ENCODE data around the gene TGFB1. TPM values are rescaled to one million over a fixed set of nuclear protein-coding genes. Genes with fewer than 3 reads are reported as not detected.
A peak's percentile ranks its signal among the peaks of the same experiment; 100 is the strongest.

TGFB1 gene
- total RNA-seq, 2 experiments from 2014 or later: 86.2 to 99.0 TPM

DNA sequence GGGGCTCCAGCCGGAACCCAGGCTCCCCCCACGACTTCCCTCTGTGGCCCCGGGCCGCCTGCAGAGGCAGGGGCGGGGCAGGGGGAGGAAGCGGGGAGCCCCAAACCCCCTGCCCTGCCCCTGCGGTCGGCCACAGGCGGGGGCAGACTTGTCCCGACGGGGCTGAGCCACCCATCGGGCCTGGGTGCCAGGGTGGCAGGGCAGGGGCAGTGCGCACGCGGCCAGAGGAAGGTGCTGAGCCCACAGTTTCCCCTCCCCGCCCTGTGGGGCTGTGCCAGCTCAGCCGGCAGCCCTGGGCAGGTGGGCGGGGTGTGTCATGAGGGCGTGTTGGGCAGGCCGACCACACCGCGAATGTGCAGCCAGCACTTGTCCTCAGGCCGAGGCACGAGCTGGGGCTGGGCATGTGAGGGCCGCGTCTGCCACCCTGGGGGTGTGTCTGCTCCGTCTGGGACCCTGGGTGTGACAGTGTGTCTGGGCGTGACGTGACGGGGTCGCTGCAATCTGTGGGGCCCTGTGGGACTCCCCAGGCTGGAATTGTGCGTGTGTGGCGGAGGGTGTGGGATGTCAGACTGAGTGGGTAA lies 26.1 kb downstream of the TGFB1 start:
- H3K27me3 Mint-ChIP-seq: no peaks in the 10 kb centered on the region
- H3K36me3 Mint-ChIP-seq (ENCODE audit: low read depth): peaks cover 46% of the 10 kb centered on the region
- H3K9me3 Mint-ChIP-seq (ENCODE audit: low read depth): no peaks in the 10 kb centered on the region
- intact Hi-C loops (cut with DNase I, micrococcal nuclease): loop anchor here (1.0 to 2.0 kb wide), 5 partner anchors 17 to 103 kb away; partner anchors contain the start of genes BCKDHA (in 1 of the 2), CCDC97 (in 1 of the 2), EXOSC5 (in 1 of the 2) and HNRNPUL1 (in 1 of the 2)
- peak; percentile 93 for DNase-seq
- H3K4me1 Mint-ChIP-seq: peaks cover 55% of the 10 kb centered on the region
- ATAC-seq: peak; percentile 75
- H3K4me3 Mint-ChIP-seq: peak overlapping the region; percentile 63
- peak overlapping the region; percentile 96 for H3K27ac Mint-ChIP-seq
- ChIA-PET POLR2A (interaction anchor here (0.7 to 1.8 kb wide), 5 partner anchors 14 to 64 kb away, joined by 3 to 17 read pairs (median 3); partner anchors contain the start of gene HNRNPUL1), CTCF (interaction anchor here (0.8 to 2.0 kb wide), 6 partner anchors 14 to 123 kb away, joined by 3 to 9 read pairs (median 3); no protein-coding TSS in a partner anchor)

DNA sequence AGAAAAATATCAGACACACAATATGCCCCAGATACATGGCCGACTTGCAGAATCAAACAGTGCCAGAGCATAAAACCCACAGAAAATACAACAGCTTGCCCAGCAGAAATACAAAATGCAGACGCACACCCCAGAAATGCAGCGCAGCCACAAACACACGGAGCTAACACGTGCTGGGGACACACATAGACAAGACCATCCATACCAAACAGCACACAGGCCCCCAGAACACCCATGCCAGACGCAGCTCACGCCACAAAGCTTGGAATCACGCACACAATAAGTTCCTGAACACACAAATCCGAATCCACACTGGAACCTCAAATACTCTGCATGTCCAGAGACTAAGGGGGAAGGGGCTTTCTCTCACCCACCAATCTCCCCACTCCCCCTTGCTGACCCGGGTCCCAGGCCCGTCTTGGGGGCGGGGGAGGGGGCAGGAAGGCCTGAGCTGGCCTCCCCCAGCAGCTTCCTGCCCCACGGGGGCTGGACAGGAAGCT lies 26.6 kb downstream of the TGFB1 start:
- no peaks in the 10 kb centered on the region for H3K9me3 Mint-ChIP-seq (ENCODE audit: low read depth)
- CTCF ChIA-PET: interaction anchor here (0.8 to 2.0 kb wide), 4 partner anchors 19 to 123 kb away, joined by 3 to 9 read pairs (median 4); no protein-coding TSS in a partner anchor
- H3K27ac Mint-ChIP-seq: peak overlapping the region; percentile 92
- ATAC-seq (no peak), DNase-seq (peak; percentile 40)
- peak overlapping the region; percentile 64 for H3K4me3 Mint-ChIP-seq
- H3K36me3 Mint-ChIP-seq (ENCODE audit: low read depth): peaks cover 41% of the 10 kb centered on the region
- POLR2A ChIA-PET: interaction anchor here (0.8 to 1.8 kb wide), 3 partner anchors 21 to 64 kb away, joined by 3 to 17 read pairs (median 6); partner anchors contain the start of gene HNRNPUL1
- peaks cover 53% of the 10 kb centered on the region for H3K4me1 Mint-ChIP-seq
- intact Hi-C loops (cut with DNase I, micrococcal nuclease): loop anchor here in 1 of 2 experiments (1.0 to 2.0 kb wide), 5 partner anchors 17 to 102 kb away; partner anchors contain the start of genes BCKDHA, CCDC97, EXOSC5 and HNRNPUL1
- no peaks in the 10 kb centered on the region for H3K27me3 Mint-ChIP-seq

DNA sequence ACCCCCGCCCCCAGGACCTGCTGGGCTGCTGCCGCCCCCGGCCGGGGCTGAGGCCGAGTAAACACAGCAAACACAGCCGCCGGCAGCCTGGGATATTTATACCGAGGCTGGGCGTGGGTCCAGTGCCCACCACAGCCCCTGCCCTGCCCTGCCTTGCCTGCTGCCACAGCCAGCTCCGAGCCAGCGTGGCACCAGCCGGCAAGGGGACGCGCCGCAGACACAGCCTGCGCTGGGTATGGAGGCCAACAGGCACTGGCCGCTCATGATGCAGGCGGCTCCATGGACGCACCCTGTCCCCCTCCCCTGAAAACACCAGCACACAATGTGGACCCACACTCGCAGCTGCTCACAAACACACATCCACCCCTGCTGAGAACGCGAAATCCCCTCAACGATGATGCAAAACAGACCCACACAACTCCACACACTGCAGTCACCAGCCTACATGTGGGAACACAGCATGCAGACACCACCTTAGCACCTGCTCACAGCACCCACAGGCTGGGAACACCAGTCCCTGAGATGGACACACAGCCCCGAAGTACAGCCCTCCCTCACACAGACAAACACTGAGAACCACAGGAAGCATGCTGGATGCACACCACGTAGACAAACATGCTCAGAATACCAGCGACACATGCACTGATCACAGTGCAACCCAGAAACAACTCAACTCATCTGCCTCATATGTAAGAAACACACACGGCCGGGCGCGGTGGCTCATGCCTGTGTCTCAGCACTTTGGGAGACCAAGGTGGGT lies 27.6 kb downstream of the TGFB1 start:
- no peaks in the 10 kb centered on the region for H3K27me3 Mint-ChIP-seq
- H3K27ac Mint-ChIP-seq: peak overlapping the region; percentile 92
- ChIA-PET POLR2A (no interaction called here), CTCF (interaction anchor here (1.5 kb wide), 1 partner anchor 15 kb away, joined by 4 read pairs; no protein-coding TSS in a partner anchor)
- H3K4me3 Mint-ChIP-seq: peak overlapping the region; percentile 64
- ATAC-seq (peak; percentile 5), DNase-seq (peak; percentile 67)
- H3K9me3 Mint-ChIP-seq (ENCODE audit: low read depth): no peaks in the 10 kb centered on the region
- peaks cover 35% of the 10 kb centered on the region for H3K36me3 Mint-ChIP-seq (ENCODE audit: low read depth)
- peaks cover 48% of the 10 kb centered on the region for H3K4me1 Mint-ChIP-seq
- intact Hi-C loops (cut with DNase I, micrococcal nuclease): loop anchor here in 1 of 2 experiments (2.0 kb wide), 1 partner anchor 101 kb away; no protein-coding TSS in a partner anchor

DNA sequence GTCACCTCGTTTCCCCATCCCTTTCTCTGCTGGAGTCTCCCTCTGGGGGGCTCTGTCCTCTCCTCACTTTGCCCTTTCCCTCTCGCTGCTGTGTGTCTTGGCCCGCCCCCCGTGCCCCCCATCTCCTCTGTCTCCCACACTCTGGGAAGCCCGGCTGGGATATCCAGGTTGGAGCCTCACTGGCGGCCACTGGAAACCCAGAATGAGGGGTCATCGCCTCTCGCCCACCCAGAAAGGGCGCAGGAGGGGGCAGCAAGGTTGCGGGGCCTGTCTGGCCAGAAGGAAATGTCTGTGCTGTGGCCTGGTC lies 28.1 kb downstream of the TGFB1 start:
- ATAC-seq: no peak
- intact Hi-C loops (cut with DNase I, micrococcal nuclease): no loop called here
- Mint-ChIP-seq H3K9me3 (ENCODE audit: low read depth) (no peaks in the 10 kb centered on the region), H3K27me3 (no peaks in the 10 kb centered on the region), H3K4me1 (peaks cover 46% of the 10 kb centered on the region), H3K4me3 (no peak overlapping the region), H3K36me3 (ENCODE audit: low read depth) (peaks cover 33% of the 10 kb centered on the region), H3K27ac (peak overlapping the region; percentile 72)
- no peak for DNase-seq
- CTCF ChIA-PET: interaction anchor here (1.5 kb wide), 1 partner anchor 14 kb away, joined by 4 read pairs; no protein-coding TSS in a partner anchor
- POLR2A ChIA-PET: no interaction called here

DNA sequence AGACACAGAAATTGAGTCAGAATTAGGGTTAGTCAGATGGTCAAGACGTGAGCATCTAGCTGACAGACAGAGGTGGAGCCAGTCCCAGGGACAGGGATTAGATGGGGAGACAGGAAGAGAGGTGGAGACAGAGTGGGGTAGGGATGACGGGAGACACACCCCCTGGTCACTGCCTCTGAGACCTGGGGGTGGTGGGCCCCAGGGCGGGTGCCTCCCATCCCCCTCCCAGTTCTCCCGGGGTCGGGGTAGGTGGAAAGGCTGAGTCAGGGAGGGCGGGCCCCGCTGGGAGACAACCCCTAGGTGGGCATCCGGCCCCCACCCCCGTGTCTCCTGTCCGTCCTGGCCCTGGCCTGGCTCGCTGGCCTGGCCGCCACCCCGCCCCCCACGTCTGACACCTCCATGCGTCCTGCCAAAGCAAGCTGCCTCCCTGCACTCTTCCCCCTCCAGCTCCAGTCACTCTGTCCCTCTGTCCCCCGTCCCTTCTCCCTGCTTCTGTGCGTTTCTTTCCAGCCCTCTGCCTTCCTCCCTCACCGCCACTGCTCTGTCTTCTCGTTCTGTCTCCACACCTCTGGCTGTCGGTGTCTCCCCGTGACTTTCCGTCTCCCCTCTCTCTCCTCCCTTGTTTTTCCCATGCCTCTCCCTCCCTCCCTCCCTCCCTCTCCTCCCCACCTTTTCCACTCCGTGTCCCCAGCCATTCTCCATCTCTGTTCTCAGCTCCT lies 28.6 kb downstream of the TGFB1 start:
- CTCF ChIA-PET: interaction anchor here (0.8 to 1.5 kb wide), 3 partner anchors 14 to 272 kb away, joined by 3 to 4 read pairs (median 4); no protein-coding TSS in a partner anchor
- Mint-ChIP-seq H3K27me3 (no peaks in the 10 kb centered on the region), H3K27ac (peak overlapping the region; percentile 78), H3K4me3 (no peak overlapping the region), H3K4me1 (peaks cover 43% of the 10 kb centered on the region), H3K36me3 (ENCODE audit: low read depth) (peaks cover 31% of the 10 kb centered on the region), H3K9me3 (ENCODE audit: low read depth) (no peaks in the 10 kb centered on the region)
- no peak for ATAC-seq
- POLR2A ChIA-PET: no interaction called here
- intact Hi-C loops (cut with DNase I, micrococcal nuclease): loop anchor here in 1 of 2 experiments (1.0 kb wide), 1 partner anchor 15 kb away; the partner anchor contains the start of gene CCDC97
- DNase-seq: peak; percentile 27

DNA sequence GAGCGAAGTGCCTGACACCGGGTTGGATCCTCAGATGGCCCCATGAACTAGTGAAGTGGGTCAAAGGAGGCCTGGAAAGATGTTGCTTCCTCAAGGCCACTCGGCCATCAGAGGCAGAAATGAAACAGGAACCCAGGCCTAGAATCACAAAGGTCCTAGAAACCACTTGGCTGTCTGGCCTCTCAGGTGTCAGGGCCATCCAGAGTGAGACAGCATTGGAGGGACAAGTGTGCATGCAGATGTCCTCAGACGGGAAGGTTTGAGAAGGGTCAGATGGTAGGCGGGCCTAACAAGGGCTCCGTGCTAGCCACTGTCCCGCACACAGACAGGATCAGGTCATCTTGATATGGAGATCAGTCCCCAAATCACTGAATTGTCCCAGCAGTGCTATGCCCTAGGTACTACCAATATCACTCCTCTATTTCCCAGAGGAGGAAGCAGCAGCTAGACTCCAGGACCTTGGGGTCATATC lies 29.5 kb downstream of the TGFB1 start:
- DNase-seq (no peak), ATAC-seq (no peak)
- intact Hi-C loops (cut with DNase I, micrococcal nuclease): loop anchor here in 1 of 2 experiments (1.0 kb wide), 1 partner anchor 14 kb away; the partner anchor contains the start of gene CCDC97
- Mint-ChIP-seq H3K4me1 (peaks cover 43% of the 10 kb centered on the region), H3K27me3 (no peaks in the 10 kb centered on the region), H3K27ac (peak overlapping the region; percentile 78), H3K36me3 (ENCODE audit: low read depth) (peaks cover 36% of the 10 kb centered on the region), H3K9me3 (ENCODE audit: low read depth) (no peaks in the 10 kb centered on the region), H3K4me3 (no peak overlapping the region)
- CTCF ChIA-PET: interaction anchor here (0.8 to 1.5 kb wide), 3 partner anchors 13 to 272 kb away, joined by 3 to 4 read pairs (median 4); no protein-coding TSS in a partner anchor
- POLR2A ChIA-PET: no interaction called here

DNA sequence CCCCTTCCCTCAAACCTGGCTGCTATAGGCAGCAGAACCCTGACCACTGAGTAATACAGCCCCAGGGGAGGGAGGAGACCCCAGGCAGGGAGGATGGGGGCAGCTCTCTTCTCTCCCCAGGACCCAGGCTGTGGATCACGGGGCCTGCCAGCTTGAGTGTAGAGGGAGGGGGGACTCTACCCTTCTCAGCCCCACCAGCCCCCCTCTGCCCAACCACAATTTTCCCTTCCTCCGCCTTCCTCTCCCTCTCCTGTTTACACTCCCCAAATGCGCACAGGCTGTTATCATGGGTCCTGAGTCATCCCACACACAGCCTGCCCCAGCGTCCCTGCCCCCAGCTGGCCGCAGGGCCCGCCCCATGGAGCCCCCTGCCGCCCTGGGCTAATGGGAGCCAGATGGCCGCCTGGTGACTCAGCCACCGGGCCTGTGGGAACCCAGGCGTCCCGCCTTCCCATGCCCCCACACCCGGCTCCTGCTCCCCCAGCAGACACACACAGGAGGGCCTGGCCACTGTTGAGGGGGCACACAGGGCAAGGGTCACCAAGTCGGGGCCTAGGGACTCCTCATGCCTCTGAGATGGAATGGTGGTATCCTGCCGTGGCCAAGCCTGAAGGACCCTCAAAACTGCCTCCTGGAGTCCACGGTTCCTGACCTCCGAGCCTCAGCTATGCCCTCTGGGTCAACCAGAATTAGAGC lies 30.1 kb downstream of the TGFB1 start:
- DNase-seq (no peak), ATAC-seq (no peak)
- peaks cover 36% of the 10 kb centered on the region for H3K36me3 Mint-ChIP-seq (ENCODE audit: low read depth)
- H3K9me3 Mint-ChIP-seq (ENCODE audit: low read depth): no peaks in the 10 kb centered on the region
- peaks cover 36% of the 10 kb centered on the region for H3K4me1 Mint-ChIP-seq
- peak overlapping the region; percentile 37 for H3K27ac Mint-ChIP-seq
- H3K4me3 Mint-ChIP-seq: no peak overlapping the region
- ChIA-PET CTCF (no interaction called here), POLR2A (no interaction called here)
- no peaks in the 10 kb centered on the region for H3K27me3 Mint-ChIP-seq
- intact Hi-C loops (cut with DNase I, micrococcal nuclease): loop anchor here in 1 of 2 experiments (1.0 kb wide), 1 partner anchor 13 kb away; the partner anchor contains the start of gene CCDC97

DNA sequence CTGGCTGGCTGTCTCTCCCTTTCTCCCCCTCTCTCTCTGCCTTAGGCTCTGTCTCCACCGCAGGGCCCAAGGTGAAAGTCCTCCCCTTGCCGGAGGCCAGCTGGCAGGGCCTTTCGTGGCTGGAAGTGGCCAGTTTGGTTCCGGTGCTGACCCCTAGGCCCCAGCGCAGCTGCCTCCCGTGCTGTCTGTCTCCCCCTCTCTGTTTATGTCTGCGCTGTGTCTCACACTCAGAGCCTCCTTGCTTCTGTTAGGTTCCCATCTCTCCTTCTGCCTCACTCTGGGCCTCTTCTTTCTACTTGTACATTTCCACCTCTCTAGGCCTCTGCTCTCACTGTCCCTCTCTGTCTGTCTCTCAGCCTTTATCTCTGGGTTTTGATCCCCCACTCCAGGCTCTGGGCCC lies 30.7 kb downstream of the TGFB1 start:
- CTCF ChIA-PET: no interaction called here
- intact Hi-C loops (cut with DNase I, micrococcal nuclease): no loop called here
- H3K36me3 Mint-ChIP-seq (ENCODE audit: low read depth): peaks cover 32% of the 10 kb centered on the region
- peaks cover 31% of the 10 kb centered on the region for H3K4me1 Mint-ChIP-seq
- ATAC-seq: no peak
- DNase-seq: no peak
- H3K9me3 Mint-ChIP-seq (ENCODE audit: low read depth): no peaks in the 10 kb centered on the region
- peak overlapping the region; percentile 37 for H3K27ac Mint-ChIP-seq
- H3K27me3 Mint-ChIP-seq: no peaks in the 10 kb centered on the region
- no peak overlapping the region for H3K4me3 Mint-ChIP-seq
- POLR2A ChIA-PET: no interaction called here

DNA sequence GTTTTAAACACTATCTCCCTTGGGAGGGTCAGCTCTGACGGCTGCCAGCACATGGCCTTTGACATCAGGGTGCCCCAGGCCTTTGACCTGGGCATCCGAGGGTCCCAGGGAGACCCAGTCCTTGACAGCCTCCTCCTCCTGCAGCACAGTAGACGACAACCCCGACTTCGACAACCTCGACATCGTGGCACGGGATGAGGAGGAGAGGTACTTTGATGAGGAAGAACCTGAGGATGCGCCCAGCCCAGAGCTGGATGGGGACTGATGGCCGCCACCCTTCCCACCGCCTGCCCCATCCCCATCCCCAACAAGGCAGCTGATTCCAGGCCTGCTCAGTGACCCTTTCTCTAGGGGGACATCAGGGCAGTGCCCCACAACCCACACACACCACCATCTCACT lies 31.3 kb downstream of the TGFB1 start:
- peaks cover 34% of the 10 kb centered on the region for H3K36me3 Mint-ChIP-seq (ENCODE audit: low read depth)
- peak overlapping the region; percentile 37 for H3K27ac Mint-ChIP-seq
- ATAC-seq (no peak), DNase-seq (no peak)
- no peaks in the 10 kb centered on the region for H3K27me3 Mint-ChIP-seq
- ChIA-PET CTCF (interaction anchor here (0.6 to 0.8 kb wide), 3 partner anchors 29 to 271 kb away, joined by 3 to 4 read pairs (median 3); no protein-coding TSS in a partner anchor), POLR2A (no interaction called here)
- H3K9me3 Mint-ChIP-seq (ENCODE audit: low read depth): no peaks in the 10 kb centered on the region
- intact Hi-C loops (cut with DNase I, micrococcal nuclease): no loop called here
- peaks cover 27% of the 10 kb centered on the region for H3K4me1 Mint-ChIP-seq
- no peak overlapping the region for H3K4me3 Mint-ChIP-seq

DNA sequence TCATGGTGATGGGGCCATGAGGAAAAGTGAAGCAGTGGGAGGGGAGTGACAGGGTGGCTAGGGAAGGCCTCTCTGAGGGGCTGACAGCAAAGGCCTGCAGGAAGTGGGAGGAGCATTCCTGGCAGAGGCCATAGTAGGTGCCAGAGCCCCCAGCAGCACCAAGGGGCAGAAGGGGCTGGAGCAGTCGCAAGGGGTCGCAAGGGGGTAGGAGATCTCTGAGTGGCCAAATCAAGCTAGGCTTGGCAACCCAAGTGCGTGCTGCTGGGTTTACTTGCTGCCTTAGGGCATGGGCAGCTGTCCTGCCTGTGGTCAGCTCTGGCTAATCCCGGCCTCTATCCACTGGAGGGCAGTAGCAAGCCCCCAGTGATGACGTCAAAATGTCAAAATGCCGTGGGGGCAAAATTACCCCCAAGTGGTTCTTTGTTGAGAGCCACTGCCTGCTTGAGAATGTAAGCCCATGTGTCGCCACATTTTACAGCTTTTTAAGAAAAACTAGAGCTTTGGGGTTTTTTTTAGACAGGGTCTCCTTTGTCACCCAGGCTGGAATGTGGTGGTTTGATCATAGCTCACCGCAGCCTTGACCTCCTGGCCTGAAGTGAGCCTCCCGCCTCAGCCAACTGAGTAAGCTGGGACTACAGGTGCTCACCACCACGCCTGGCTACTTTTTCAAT lies 32.0 kb downstream of the TGFB1 start:
- H3K9me3 Mint-ChIP-seq (ENCODE audit: low read depth): no peaks in the 10 kb centered on the region
- no peak for ATAC-seq
- no peak overlapping the region for H3K4me3 Mint-ChIP-seq
- no peak for DNase-seq
- H3K4me1 Mint-ChIP-seq: peaks cover 27% of the 10 kb centered on the region
- CTCF ChIA-PET: interaction anchor here (0.6 to 0.8 kb wide), 4 partner anchors 23 to 271 kb away, joined by 3 to 4 read pairs (median 3); no protein-coding TSS in a partner anchor
- intact Hi-C loops (cut with DNase I, micrococcal nuclease): no loop called here
- H3K36me3 Mint-ChIP-seq (ENCODE audit: low read depth): peaks cover 37% of the 10 kb centered on the region
- H3K27me3 Mint-ChIP-seq: no peaks in the 10 kb centered on the region
- POLR2A ChIA-PET: no interaction called here
- H3K27ac Mint-ChIP-seq: no peak overlapping the region

Measured in activated CD4-positive, alpha-beta T cell treated with anti-CD3 and anti-CD28 coated beads for 36 hours (primary cell).